GM23338 (cell line): ENCODE results near the gene ZNF735. TPM values are rescaled to one million over a fixed set of nuclear protein-coding genes. Genes with fewer than 3 reads are reported as not detected.

ENCODE experiments used
- ATAC-seq: fragments of 200-7000 bp; cut with Tn5 transposase; 3 replicates; pipeline ENCODE4 v1.9.1; 2020
- DNase-seq: peaks from one replicate; pipeline ENCODE4 v3.0.0-alpha.2; 2015; ENCODE audit warnings: low spot score
- H2AFZ ChIP-seq: fragments of 200-600 bp; sonication (generic); 2 replicates; pipeline ENCODE4 v1.8.0; 2016; ENCODE audit warnings: antibody characterized with exemption, mild to moderate bottlenecking, moderate library complexity
- H3F3A ChIP-seq: fragments of 200-600 bp; sonication (generic); replicated peaks from 2 replicates; pipeline ENCODE4 v1.8.0; 2017; ENCODE audit warnings: antibody characterized with exemption, mixed run types, low read depth
- H3K27ac ChIP-seq: fragments of 200-600 bp; sonication (generic); 2 replicates; pipeline ENCODE4 v1.6.1; 2016; ENCODE audit warnings: low read depth
- H3K27me3 ChIP-seq: fragments of 200-600 bp; sonication (generic); 2 replicates; pipeline ENCODE4 v1.8.0; 2016; ENCODE audit warnings: mild to moderate bottlenecking, mixed run types, moderate library complexity; ENCODE audit not compliant: insufficient read depth
- H3K36me3 ChIP-seq: fragments of 200-600 bp; sonication (generic); 2 replicates; pipeline ENCODE4 v1.8.0; 2016; ENCODE audit warnings: mild to moderate bottlenecking; ENCODE audit not compliant: insufficient read depth
- H3K4me1 ChIP-seq: fragments of 200-600 bp; sonication (generic); 2 replicates; pipeline ENCODE4 v1.8.0; 2016; ENCODE audit warnings: mild to moderate bottlenecking, moderate library complexity; ENCODE audit not compliant: insufficient read depth
- H3K4me2 ChIP-seq: fragments of 200-600 bp; sonication (generic); 2 replicates; pipeline ENCODE4 v1.7.1; 2017; ENCODE audit warnings: mixed run types
- H3K4me3 ChIP-seq: fragments of 200-600 bp; sonication (generic); 2 replicates; pipeline ENCODE4 v1.6.1; 2016; ENCODE audit warnings: mixed run types
- H3K79me2 ChIP-seq: fragments of 200-600 bp; sonication (generic); replicated peaks from 2 replicates; pipeline ENCODE4 v1.8.0; 2017; ENCODE audit warnings: mild to moderate bottlenecking; ENCODE audit not compliant: insufficient read depth
- H3K9me2 ChIP-seq: fragments of 200-600 bp; sonication (generic); 2 replicates; pipeline ENCODE4 v1.8.0; 2017; ENCODE audit not compliant: insufficient read depth
- H4K20me1 ChIP-seq: fragments of 200-600 bp; sonication (generic); replicated peaks from 2 replicates; pipeline ENCODE4 v1.8.0; 2017; ENCODE audit warnings: mild to moderate bottlenecking; ENCODE audit not compliant: insufficient read depth
- H3K27ac Mint-ChIP-seq: 2 replicates; pipeline ENCODE4 v1.8.0; 2020; ENCODE audit warnings: inconsistent platforms, mild to moderate bottlenecking, moderate library complexity, mixed read lengths
- H3K27me3 Mint-ChIP-seq: 3 replicates; pipeline ENCODE4 v1.8.0; 2022; ENCODE audit warnings: low read depth, mild to moderate bottlenecking, moderate library complexity, mixed read lengths, inconsistent platforms; ENCODE audit not compliant: insufficient read depth, poor library complexity
- H3K36me3 Mint-ChIP-seq: 3 replicates; pipeline ENCODE4 v1.8.0; 2021; ENCODE audit warnings: low read depth, mild to moderate bottlenecking, inconsistent platforms, moderate library complexity, mixed read lengths
- H3K4me1 Mint-ChIP-seq: 3 replicates; pipeline ENCODE4 v1.8.0; 2020; ENCODE audit warnings: mild to moderate bottlenecking, inconsistent platforms, mixed read lengths
- H3K4me3 Mint-ChIP-seq: 3 replicates; pipeline ENCODE4 v1.8.0; 2021; ENCODE audit warnings: moderate library complexity, mild to moderate bottlenecking, inconsistent platforms, mixed read lengths
- H3K9me3 Mint-ChIP-seq: 3 replicates; pipeline ENCODE4 v1.8.0; 2020; ENCODE audit warnings: moderate library complexity, mild to moderate bottlenecking, inconsistent platforms, mixed read lengths
- CREB1 ChIP-seq: fragments of 250-450 bp; sonication (Bioruptor Pico); IDR thresholded peaks from 2 replicates; pipeline ENCODE4 v1.5.0; 2020; ENCODE audit warnings: low read depth, mild to moderate bottlenecking, moderate library complexity
- EZH2 ChIP-seq: fragments of 200-600 bp; sonication (generic); IDR thresholded peaks from one replicate; pipeline ENCODE4 v1.8.0; 2017; ENCODE audit warnings: antibody characterized with exemption, mild to moderate bottlenecking, low read depth; ENCODE audit not compliant: unreplicated experiment
- EZH2phosphoT487 ChIP-seq: fragments of 200-600 bp; sonication (generic); IDR thresholded peaks from one replicate; pipeline ENCODE4 v1.8.1; 2018; ENCODE audit warnings: antibody characterized with exemption; ENCODE audit not compliant: unreplicated experiment
- JUNB ChIP-seq: IDR thresholded peaks from one replicate; pipeline ENCODE4 v1.6.1; 2016; ENCODE audit warnings: antibody characterized with exemption; ENCODE audit not compliant: unreplicated experiment
- NANOG ChIP-seq: IDR thresholded peaks from 2 replicates; pipeline ENCODE4 v1.6.1; 2016; ENCODE audit warnings: antibody characterized with exemption, borderline replicate concordance
- POLR2AphosphoS5 ChIP-seq: IDR thresholded peaks from 2 replicates; pipeline ENCODE4 v1.6.1; 2016; ENCODE audit warnings: antibody characterized with exemption, low read depth
- STAT1 ChIP-seq: IDR thresholded peaks from one replicate; pipeline ENCODE4 v1.6.1; 2016; ENCODE audit warnings: antibody characterized with exemption; ENCODE audit not compliant: unreplicated experiment
- ZNF114 ChIP-seq: fragments of 250-450 bp; sonication (Bioruptor Pico); IDR thresholded peaks from 2 replicates; pipeline ENCODE4 v1.5.0; 2020; ENCODE audit warnings: mild to moderate bottlenecking, moderate library complexity
- ZNF331 ChIP-seq: fragments of 250-450 bp; sonication (Bioruptor Pico); IDR thresholded peaks from 2 replicates; pipeline ENCODE4 v1.5.0; 2020; ENCODE audit warnings: low read depth, mild to moderate bottlenecking, moderate library complexity
- polyA plus RNA-seq: library from polyadenylated mRNA; unstranded; fragments of >200 nt; fragmentation: Nextera tagmentation; extraction: Ambion mirVana; gene quantifications from 2 replicates; pipeline ENCODE4 v1.2.1, GENCODE V29; 2016
- total RNA-seq: library from RNA; depleted of rRNA; stranded (reverse); fragments of >200 nt; shearing (Covaris generic); gene quantifications from 2 replicates; pipeline ENCODE4 v1.2.3, GENCODE V29; 2014
- TF ChIP-seq, protein P1 (sequence below): fragments of 250-450 bp; sonication (Bioruptor Pico); IDR thresholded peaks from 2 replicates; pipeline ENCODE4 v1.5.0; 2020; ENCODE audit warnings: mild to moderate bottlenecking, moderate library complexity
- TF ChIP-seq, protein P2 (sequence below), 2 experiments: fragments of 200-600 bp in 1 of 2; sonication (generic) in 1 of 2; conservative IDR thresholded peaks; 2 replicates each; pipeline versions ENCODE4 v1.5.1 to v1.6.1; 2016 to 2017; ENCODE audit warnings: antibody characterized with exemption in 2 of 2, low read depth in 2 of 2, mild to moderate bottlenecking in 2 of 2, moderate library complexity in 1 of 2
- TF ChIP-seq, protein P3 (sequence below): IDR thresholded peaks from one replicate; pipeline ENCODE4 v1.6.1; 2018; ENCODE audit warnings: antibody characterized with exemption; ENCODE audit not compliant: unreplicated experiment
- TF ChIP-seq, protein P4 (sequence below): IDR thresholded peaks from 2 replicates; pipeline ENCODE4 v1.6.1; 2016; ENCODE audit warnings: antibody characterized with exemption

ZNF735 gene
- total and polyA plus RNA-seq, 2 experiments from 2014 or later: not detected

DNA sequence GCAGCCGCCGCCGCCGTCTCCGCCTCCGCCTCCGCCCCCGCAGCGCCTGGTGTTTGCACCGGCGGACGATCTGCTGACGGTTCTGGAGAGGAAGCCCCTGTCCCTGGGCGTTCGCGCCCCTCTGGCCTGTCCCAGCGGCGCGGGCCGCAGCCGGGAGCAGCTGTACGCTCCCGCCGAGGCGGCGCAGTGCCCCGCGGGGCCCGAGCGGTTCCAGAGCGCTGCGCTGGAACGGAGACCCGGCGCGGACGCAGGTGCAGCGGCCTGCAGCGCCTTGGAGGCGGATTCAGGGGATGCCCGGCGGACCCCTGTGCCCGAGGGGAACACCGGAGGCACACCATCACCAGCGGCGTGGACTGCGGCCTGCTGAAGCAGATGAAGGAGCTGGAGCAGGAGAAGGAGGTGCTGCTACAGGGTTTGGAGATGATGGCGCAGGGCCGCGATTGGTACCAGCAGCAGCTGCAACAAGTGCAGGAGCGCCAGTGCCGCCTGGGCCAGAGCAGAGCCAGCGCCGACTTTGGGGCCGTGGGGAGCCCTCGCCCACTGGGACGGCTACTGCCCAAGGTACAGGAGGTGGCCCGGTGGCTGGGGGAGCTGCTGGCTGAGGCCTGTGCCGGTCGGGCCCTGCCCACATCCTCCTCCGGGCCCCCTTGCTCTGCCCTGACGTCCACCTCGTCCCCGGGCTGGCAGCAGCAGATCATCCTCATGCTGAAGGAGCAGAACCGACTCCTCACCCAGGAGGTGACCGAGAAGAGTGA lies 24.8 kb upstream of the ZNF735 start:
- H3K4me1 Mint-ChIP-seq: no peaks in the 10 kb centered on the region
- Histone ChIP-seq H3K4me1 (no peaks in the 10 kb centered on the region), H3K36me3 (peaks cover 5% of the 10 kb centered on the region; the same call in 1 of the 2 replicates), H3K4me2 (no peak overlapping the region), H3K79me2 (no peaks in the 10 kb centered on the region), H3K4me3 (no peak overlapping the region), H4K20me1 (no peaks in the 10 kb centered on the region), H2AFZ (no peak overlapping the region), H3K9me2 (no peaks in the 10 kb centered on the region), H3K27ac (no peak overlapping the region), H3F3A (no peaks in the 10 kb centered on the region), H3K27me3 (no peaks in the 10 kb centered on the region)
- peaks cover 29% of the 10 kb centered on the region; the same call in 2 of the 3 replicates for H3K36me3 Mint-ChIP-seq
- ATAC-seq (no peak), DNase-seq (no peak)
- no peak for TF ChIP-seq POLR2AphosphoS5
- no peak for TF ChIP-seq CREB1 (CRISPR knock-in tag)
- TF ChIP-seq EZH2phosphoT487: no peak
- TF ChIP-seq, protein P1, sequence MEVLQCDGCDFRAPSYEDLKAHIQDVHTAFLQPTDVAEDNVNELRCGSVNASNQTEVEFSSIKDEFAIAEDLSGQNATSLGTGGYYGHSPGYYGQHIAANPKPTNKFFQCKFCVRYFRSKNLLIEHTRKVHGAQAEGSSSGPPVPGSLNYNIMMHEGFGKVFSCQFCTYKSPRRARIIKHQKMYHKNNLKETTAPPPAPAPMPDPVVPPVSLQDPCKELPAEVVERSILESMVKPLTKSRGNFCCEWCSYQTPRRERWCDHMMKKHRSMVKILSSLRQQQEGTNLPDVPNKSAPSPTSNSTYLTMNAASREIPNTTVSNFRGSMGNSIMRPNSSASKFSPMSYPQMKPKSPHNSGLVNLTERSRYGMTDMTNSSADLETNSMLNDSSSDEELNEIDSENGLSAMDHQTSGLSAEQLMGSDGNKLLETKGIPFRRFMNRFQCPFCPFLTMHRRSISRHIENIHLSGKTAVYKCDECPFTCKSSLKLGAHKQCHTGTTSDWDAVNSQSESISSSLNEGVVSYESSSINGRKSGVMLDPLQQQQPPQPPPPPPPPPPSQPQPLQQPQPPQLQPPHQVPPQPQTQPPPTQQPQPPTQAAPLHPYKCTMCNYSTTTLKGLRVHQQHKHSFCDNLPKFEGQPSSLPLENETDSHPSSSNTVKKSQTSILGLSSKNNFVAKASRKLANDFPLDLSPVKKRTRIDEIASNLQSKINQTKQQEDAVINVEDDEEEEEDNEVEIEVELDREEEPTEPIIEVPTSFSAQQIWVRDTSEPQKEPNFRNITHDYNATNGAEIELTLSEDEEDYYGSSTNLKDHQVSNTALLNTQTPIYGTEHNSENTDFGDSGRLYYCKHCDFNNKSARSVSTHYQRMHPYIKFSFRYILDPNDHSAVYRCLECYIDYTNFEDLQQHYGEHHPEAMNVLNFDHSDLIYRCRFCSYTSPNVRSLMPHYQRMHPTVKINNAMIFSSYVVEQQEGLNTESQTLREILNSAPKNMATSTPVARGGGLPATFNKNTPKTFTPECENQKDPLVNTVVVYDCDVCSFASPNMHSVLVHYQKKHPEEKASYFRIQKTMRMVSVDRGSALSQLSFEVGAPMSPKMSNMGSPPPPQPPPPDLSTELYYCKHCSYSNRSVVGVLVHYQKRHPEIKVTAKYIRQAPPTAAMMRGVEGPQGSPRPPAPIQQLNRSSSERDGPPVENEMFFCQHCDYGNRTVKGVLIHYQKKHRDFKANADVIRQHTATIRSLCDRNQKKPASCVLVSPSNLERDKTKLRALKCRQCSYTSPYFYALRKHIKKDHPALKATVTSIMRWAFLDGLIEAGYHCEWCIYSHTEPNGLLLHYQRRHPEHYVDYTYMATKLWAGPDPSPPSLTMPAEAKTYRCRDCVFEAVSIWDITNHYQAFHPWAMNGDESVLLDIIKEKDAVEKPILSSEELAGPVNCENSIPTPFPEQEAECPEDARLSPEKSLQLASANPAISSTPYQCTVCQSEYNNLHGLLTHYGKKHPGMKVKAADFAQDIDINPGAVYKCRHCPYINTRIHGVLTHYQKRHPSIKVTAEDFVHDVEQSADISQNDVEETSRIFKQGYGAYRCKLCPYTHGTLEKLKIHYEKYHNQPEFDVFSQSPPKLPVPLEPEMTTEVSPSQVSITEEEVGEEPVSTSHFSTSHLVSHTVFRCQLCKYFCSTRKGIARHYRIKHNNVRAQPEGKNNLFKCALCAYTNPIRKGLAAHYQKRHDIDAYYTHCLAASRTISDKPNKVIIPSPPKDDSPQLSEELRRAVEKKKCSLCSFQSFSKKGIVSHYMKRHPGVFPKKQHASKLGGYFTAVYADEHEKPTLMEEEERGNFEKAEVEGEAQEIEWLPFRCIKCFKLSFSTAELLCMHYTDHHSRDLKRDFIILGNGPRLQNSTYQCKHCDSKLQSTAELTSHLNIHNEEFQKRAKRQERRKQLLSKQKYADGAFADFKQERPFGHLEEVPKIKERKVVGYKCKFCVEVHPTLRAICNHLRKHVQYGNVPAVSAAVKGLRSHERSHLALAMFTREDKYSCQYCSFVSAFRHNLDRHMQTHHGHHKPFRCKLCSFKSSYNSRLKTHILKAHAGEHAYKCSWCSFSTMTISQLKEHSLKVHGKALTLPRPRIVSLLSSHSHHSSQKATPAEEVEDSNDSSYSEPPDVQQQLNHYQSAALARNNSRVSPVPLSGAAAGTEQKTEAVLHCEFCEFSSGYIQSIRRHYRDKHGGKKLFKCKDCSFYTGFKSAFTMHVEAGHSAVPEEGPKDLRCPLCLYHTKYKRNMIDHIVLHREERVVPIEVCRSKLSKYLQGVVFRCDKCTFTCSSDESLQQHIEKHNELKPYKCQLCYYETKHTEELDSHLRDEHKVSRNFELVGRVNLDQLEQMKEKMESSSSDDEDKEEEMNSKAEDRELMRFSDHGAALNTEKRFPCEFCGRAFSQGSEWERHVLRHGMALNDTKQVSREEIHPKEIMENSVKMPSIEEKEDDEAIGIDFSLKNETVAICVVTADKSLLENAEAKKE (CRISPR knock-in tag): no peak
- TF ChIP-seq STAT1: no peak
- no peak for TF ChIP-seq ZNF331 (CRISPR knock-in tag)
- TF ChIP-seq, protein P2, sequence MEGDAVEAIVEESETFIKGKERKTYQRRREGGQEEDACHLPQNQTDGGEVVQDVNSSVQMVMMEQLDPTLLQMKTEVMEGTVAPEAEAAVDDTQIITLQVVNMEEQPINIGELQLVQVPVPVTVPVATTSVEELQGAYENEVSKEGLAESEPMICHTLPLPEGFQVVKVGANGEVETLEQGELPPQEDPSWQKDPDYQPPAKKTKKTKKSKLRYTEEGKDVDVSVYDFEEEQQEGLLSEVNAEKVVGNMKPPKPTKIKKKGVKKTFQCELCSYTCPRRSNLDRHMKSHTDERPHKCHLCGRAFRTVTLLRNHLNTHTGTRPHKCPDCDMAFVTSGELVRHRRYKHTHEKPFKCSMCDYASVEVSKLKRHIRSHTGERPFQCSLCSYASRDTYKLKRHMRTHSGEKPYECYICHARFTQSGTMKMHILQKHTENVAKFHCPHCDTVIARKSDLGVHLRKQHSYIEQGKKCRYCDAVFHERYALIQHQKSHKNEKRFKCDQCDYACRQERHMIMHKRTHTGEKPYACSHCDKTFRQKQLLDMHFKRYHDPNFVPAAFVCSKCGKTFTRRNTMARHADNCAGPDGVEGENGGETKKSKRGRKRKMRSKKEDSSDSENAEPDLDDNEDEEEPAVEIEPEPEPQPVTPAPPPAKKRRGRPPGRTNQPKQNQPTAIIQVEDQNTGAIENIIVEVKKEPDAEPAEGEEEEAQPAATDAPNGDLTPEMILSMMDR (conservative IDR thresholded peaks at IDR 0.05; ENCODE audit: low read depth in 2 of 2): no peak
- TF ChIP-seq NANOG: no peak
- TF ChIP-seq, protein P3, sequence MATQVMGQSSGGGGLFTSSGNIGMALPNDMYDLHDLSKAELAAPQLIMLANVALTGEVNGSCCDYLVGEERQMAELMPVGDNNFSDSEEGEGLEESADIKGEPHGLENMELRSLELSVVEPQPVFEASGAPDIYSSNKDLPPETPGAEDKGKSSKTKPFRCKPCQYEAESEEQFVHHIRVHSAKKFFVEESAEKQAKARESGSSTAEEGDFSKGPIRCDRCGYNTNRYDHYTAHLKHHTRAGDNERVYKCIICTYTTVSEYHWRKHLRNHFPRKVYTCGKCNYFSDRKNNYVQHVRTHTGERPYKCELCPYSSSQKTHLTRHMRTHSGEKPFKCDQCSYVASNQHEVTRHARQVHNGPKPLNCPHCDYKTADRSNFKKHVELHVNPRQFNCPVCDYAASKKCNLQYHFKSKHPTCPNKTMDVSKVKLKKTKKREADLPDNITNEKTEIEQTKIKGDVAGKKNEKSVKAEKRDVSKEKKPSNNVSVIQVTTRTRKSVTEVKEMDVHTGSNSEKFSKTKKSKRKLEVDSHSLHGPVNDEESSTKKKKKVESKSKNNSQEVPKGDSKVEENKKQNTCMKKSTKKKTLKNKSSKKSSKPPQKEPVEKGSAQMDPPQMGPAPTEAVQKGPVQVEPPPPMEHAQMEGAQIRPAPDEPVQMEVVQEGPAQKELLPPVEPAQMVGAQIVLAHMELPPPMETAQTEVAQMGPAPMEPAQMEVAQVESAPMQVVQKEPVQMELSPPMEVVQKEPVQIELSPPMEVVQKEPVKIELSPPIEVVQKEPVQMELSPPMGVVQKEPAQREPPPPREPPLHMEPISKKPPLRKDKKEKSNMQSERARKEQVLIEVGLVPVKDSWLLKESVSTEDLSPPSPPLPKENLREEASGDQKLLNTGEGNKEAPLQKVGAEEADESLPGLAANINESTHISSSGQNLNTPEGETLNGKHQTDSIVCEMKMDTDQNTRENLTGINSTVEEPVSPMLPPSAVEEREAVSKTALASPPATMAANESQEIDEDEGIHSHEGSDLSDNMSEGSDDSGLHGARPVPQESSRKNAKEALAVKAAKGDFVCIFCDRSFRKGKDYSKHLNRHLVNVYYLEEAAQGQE: no peak
- TF ChIP-seq, protein P4, sequence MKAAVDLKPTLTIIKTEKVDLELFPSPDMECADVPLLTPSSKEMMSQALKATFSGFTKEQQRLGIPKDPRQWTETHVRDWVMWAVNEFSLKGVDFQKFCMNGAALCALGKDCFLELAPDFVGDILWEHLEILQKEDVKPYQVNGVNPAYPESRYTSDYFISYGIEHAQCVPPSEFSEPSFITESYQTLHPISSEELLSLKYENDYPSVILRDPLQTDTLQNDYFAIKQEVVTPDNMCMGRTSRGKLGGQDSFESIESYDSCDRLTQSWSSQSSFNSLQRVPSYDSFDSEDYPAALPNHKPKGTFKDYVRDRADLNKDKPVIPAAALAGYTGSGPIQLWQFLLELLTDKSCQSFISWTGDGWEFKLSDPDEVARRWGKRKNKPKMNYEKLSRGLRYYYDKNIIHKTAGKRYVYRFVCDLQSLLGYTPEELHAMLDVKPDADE: no peak
- TF ChIP-seq EZH2: no peak
- no peak for TF ChIP-seq ZNF114 (CRISPR knock-in tag)
- no peak for TF ChIP-seq JUNB
- no peaks in the 10 kb centered on the region for H3K27me3 Mint-ChIP-seq
- no peak overlapping the region for H3K27ac Mint-ChIP-seq
- peaks cover 81% of the 10 kb centered on the region for H3K9me3 Mint-ChIP-seq
- H3K4me3 Mint-ChIP-seq: no peak overlapping the region
